Peyer's patch (tissue), 4 donors: ENCODE data around the gene MCCC1. TPM values are rescaled to one million over a fixed set of nuclear protein-coding genes. Genes with fewer than 3 reads are reported as not detected.

Experiments used
- DNase-seq, 3 donors: peaks; one replicate each; pipeline ENCODE4 v3.0.0-alpha.2; 2017 to 2019
- H3K27ac ChIP-seq, 4 donors: fragments of 200-600 bp; sonication (generic); one replicate each; pipeline ENCODE4 v1.5.1; 2016 to 2019
- H3K27me3 ChIP-seq, 2 donors: fragments of 200-600 bp; sonication (generic); one replicate each; pipeline ENCODE4 v1.5.1; 2019
- H3K36me3 ChIP-seq, 3 donors: fragments of 200-600 bp; sonication (generic); one replicate each; pipeline ENCODE4 v1.5.1; 2016 to 2019
- H3K4me1 ChIP-seq, 4 donors: fragments of 200-600 bp; sonication (generic); one replicate each; pipeline ENCODE4 v1.5.1; 2016 to 2019
- H3K4me3 ChIP-seq, 4 donors: fragments of 200-600 bp; sonication (generic); 1 replicate in 3 of 4; 2 replicates in 1 of 4; pipeline ENCODE4 v1.5.1; 2016 to 2019; ENCODE audit warnings: mild to moderate bottlenecking in 1 of 4
- H3K9me3 ChIP-seq, 4 donors: fragments of 200-600 bp; sonication (generic); one replicate each; pipeline ENCODE4 v1.5.1; 2016 to 2019; ENCODE audit warnings: mild to moderate bottlenecking in 1 of 4
- CTCF ChIP-seq, 6 experiments: fragments of 450-650 bp in 4 of 6; fragments of 200-600 bp in 2 of 6; sonication (generic) in 1 of 6; IDR thresholded peaks; one replicate each; pipeline ENCODE4 v1.5.1; 2017 to 2019; ENCODE audit warnings: antibody characterized with exemption in 6 of 6, mild to moderate bottlenecking in 3 of 6, moderate library complexity in 1 of 6
- POLR2A ChIP-seq, 2 donors: fragments of 450-650 bp; IDR thresholded peaks; one replicate each; pipeline ENCODE4 v1.5.1; 2017; ENCODE audit warnings: antibody characterized with exemption in 2 of 2, mild to moderate bottlenecking in 2 of 2, moderate library complexity in 2 of 2
- total RNA-seq, 4 donors: library from RNA; depleted of rRNA; stranded (reverse); fragments of >200 nt; gene quantifications; one replicate each; pipeline ENCODE4 v1.1.0, GENCODE V29; 2016

The MCCC1 gene
- total RNA-seq, 4 donors from 2014 or later: 20.3 to 57.8 (median 21.9) TPM

- Histone ChIP-seq H3K36me3 (peaks cover 0 to 65% (median 0%) of the 10 kb centered on the region in 3 donors), H3K27ac (no peak overlapping the region), H3K9me3 (no peaks in the 10 kb centered on the region), H3K4me3 (no peak overlapping the region), H3K4me1 (no peaks in the 10 kb centered on the region), H3K27me3 (no peaks in the 10 kb centered on the region)
- TF ChIP-seq POLR2A (IDR thresholded peaks at IDR 0.05): no peak
- no peak for DNase-seq
Measured at GRCh38 chr3:183038757-183039156, 60.5 kb downstream of the MCCC1 start.

DNA sequence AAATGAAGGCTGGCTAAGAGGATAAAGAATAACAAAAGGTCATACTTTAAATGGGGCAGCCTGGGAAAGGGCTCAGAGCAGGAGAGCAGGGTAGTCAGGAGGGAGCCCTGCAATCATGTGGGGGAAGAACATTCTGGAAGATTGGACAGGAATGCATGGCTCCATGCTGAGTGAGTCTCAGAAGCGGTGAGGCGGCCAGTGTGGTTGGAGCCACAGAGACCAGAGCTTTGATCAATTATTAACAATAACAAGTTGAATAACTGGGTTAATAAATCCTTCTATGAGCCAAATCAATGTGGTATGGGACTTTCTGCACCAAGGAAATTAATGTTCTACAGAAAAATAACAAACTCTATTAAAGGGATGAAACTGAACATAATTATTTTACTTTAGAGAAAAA is 61.1 kb downstream of the MCCC1 start:
- Histone ChIP-seq H3K27ac (no peak overlapping the region), H3K27me3 (no peaks in the 10 kb centered on the region), H3K4me1 (no peaks in the 10 kb centered on the region), H3K4me3 (no peak overlapping the region), H3K9me3 (no peaks in the 10 kb centered on the region), H3K36me3 (peaks cover 0 to 65% (median 0%) of the 10 kb centered on the region in 3 donors)
- no peak for DNase-seq
- TF ChIP-seq CTCF (IDR thresholded peaks at IDR 0.05): no peak
- TF ChIP-seq POLR2A (IDR thresholded peaks at IDR 0.05): no peak

DNA sequence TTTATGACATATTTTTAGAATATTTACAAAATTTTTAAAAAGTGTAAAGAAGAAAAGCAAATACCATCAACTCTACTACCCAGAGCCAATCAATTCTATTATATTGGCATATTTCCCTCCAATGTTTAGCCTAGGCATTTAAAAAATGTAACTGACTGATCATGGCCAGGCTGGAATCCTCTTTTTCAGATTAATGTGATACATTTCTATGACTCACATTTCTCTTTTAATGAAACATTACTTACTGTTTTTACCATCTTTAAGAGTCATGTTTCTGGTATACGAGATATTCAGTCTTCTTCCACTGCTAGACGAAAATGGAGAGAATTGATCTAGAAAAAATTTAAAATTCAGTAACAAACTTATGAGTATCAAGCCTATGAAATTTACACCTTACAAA is 65.5 kb downstream of the MCCC1 start:
- no peak overlapping the region for H3K27ac ChIP-seq
- DNase-seq: no peak
- H3K27me3 ChIP-seq: no peaks in the 10 kb centered on the region
- H3K4me3 ChIP-seq: no peak overlapping the region
- TF ChIP-seq CTCF (IDR thresholded peaks at IDR 0.05) (no peak), POLR2A (IDR thresholded peaks at IDR 0.05) (no peak)
- H3K36me3 ChIP-seq: peaks cover 0 to 62% (median 0%) of the 10 kb centered on the region in 3 donors
- no peaks in the 10 kb centered on the region for H3K4me1 ChIP-seq
- H3K9me3 ChIP-seq: no peaks in the 10 kb centered on the region

GRCh38 chr3:183032880-183033555 is 66.3 kb downstream of the MCCC1 start:
- TF ChIP-seq POLR2A (IDR thresholded peaks at IDR 0.05) (no peak), CTCF (IDR thresholded peaks at IDR 0.05) (no peak)
- no peak overlapping the region for H3K27ac ChIP-seq
- no peaks in the 10 kb centered on the region for H3K27me3 ChIP-seq
- H3K9me3 ChIP-seq: no peaks in the 10 kb centered on the region
- H3K4me3 ChIP-seq: no peak overlapping the region
- DNase-seq: no peak
- peaks cover 0 to 62% (median 0%) of the 10 kb centered on the region in 3 donors for H3K36me3 ChIP-seq
- no peaks in the 10 kb centered on the region for H3K4me1 ChIP-seq

GRCh38 chr3:183031826-183032225 is 67.5 kb downstream of the MCCC1 start:
- Histone ChIP-seq H3K36me3 (peaks cover 0 to 53% (median 0%) of the 10 kb centered on the region in 3 donors), H3K4me3 (no peak overlapping the region), H3K27ac (no peak overlapping the region), H3K4me1 (no peaks in the 10 kb centered on the region), H3K9me3 (no peaks in the 10 kb centered on the region), H3K27me3 (no peaks in the 10 kb centered on the region)
- TF ChIP-seq CTCF (IDR thresholded peaks at IDR 0.05): no peak
- TF ChIP-seq POLR2A (IDR thresholded peaks at IDR 0.05): no peak
- no peak for DNase-seq

DNA sequence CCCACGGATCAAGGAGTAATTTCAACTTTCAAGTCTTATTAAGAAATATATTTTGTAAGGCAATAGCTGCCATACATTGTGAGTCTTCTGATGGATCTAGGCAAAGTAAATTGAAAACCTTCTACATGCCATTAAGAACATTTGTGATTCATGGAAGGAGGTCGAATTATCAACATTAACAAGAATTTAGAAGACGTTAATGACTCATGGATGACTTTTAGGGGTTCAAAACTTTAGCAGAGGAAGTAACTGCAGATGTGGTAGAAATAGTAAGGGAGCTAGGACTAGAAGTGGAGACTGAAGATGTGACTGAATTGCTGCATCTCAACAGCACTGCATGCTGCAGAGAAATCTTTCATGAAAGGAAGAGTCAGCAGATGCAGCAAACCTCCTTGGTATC is 70.9 kb downstream of the MCCC1 start:
- Histone ChIP-seq H3K36me3 (peaks cover 0 to 37% (median 0%) of the 10 kb centered on the region in 3 donors), H3K27me3 (no peaks in the 10 kb centered on the region), H3K4me3 (no peak overlapping the region), H3K9me3 (no peaks in the 10 kb centered on the region), H3K27ac (no peak overlapping the region), H3K4me1 (no peaks in the 10 kb centered on the region)
- DNase-seq: no peak
- TF ChIP-seq CTCF (IDR thresholded peaks at IDR 0.05) (no peak), POLR2A (IDR thresholded peaks at IDR 0.05) (no peak)
